Lower leg skin (tissue), 4 donors: ENCODE data around the gene INTS6. TPM values are rescaled to one million over a fixed set of nuclear protein-coding genes. Genes with fewer than 3 reads are reported as not detected.

Experiments used
- DNase-seq, 2 donors: peaks; one replicate each; pipeline ENCODE4 v3.0.0-alpha.2; 2019; ENCODE audit warnings: low spot score in 2 of 2
- H3K4me3 ChIP-seq: fragments of 200-600 bp; sonication (generic); 2 replicates; pipeline ENCODE4 v1.5.1; 2017; ENCODE audit warnings: mild to moderate bottlenecking, low read depth; ENCODE audit not compliant: poor library complexity, severe bottlenecking
- CTCF ChIP-seq, 3 donors: fragments of 450-650 bp; IDR thresholded peaks; one replicate each; pipeline ENCODE4 v1.5.1; 2016; ENCODE audit warnings: antibody characterized with exemption in 3 of 3, mild to moderate bottlenecking in 3 of 3, moderate library complexity in 2 of 3
- POLR2A ChIP-seq, 2 donors: fragments of 450-650 bp; IDR thresholded peaks; one replicate each; pipeline ENCODE4 v1.6.1; 2016 to 2017; ENCODE audit warnings: antibody characterized with exemption in 2 of 2, mild to moderate bottlenecking in 1 of 2, moderate library complexity in 1 of 2
- WGBS, 2 donors: methylation state at CpG; one replicate each; pipeline ENCODE4 v1.1.5; 2018; 5-methylcytosine and 5-hydroxymethylcytosine counted together
- intact Hi-C: fragments of 100-400 bp; cut with DNase I; formaldehyde crosslinking; loops from one replicate; pipeline ENCODE4 v1.15.0; 2023; ENCODE audit warnings: low total_unique reads
- total RNA-seq, 4 donors: library from RNA; depleted of rRNA; stranded (reverse); fragments of >200 nt; gene quantifications; one replicate each; pipeline ENCODE4 v1.1.0, GENCODE V29; 2016

The INTS6 gene
- total RNA-seq, 4 donors from 2014 or later: 35.2 to 48.6 (median 41.3) TPM

GRCh38 chr13:51339952-51340732, 112.7 kb downstream of the INTS6 start:
- no peak for DNase-seq
- no peak overlapping the region for H3K4me3 ChIP-seq
- 79 to 86% methylated on average over 4 of the region's 4 CpGs for WGBS, 2 donors
- TF ChIP-seq CTCF (IDR thresholded peaks at IDR 0.05) (no peak), POLR2A (IDR thresholded peaks at IDR 0.05) (no peak)
- intact Hi-C loops: no loop called here

- TF ChIP-seq CTCF (IDR thresholded peaks at IDR 0.05) (no peak), POLR2A (IDR thresholded peaks at IDR 0.05) (no peak)
- 61 to 62% methylated on average over 8 to 11 of the region's 11 CpGs for whole genome bisulfite sequencing, 2 donors
- intact Hi-C loops: no loop called here
- no peak for DNase-seq
- no peak within 1 kb of the TSS for H3K4me3 ChIP-seq
These were observed 113.5 kb downstream of the INTS6 start, which contains the start of gene SERPINE3 for GRCh38 chr13:51339354-51339753. SERPINE3 (plus strand) TSS chr13:51339691; CDS start chr13:51341092, 1,401 bp downstream.

GRCh38 chr13:51336746-51337145, 116.1 kb downstream of the INTS6 start:
- intact Hi-C loops: no loop called here
- TF ChIP-seq POLR2A (IDR thresholded peaks at IDR 0.05) (no peak), CTCF (IDR thresholded peaks at IDR 0.05) (no peak)
- WGBS, 2 donors: 85 to 89% methylated on average over 5 of the region's 5 CpGs
- no peak for DNase-seq
- no peak overlapping the region for H3K4me3 ChIP-seq

- intact Hi-C loops: no loop called here
- TF ChIP-seq CTCF (IDR thresholded peaks at IDR 0.05) (no peak), POLR2A (IDR thresholded peaks at IDR 0.05) (no peak)
- no peak overlapping the region for H3K4me3 ChIP-seq
- DNase-seq: no peak
These were observed 119.0 kb downstream of the INTS6 start for GRCh38 chr13:51333826-51334225.

GRCh38 chr13:51333421-51333820, 119.4 kb downstream of the INTS6 start:
- TF ChIP-seq CTCF (IDR thresholded peaks at IDR 0.05) (no peak), POLR2A (IDR thresholded peaks at IDR 0.05) (no peak)
- DNase-seq: no peak
- H3K4me3 ChIP-seq: no peak overlapping the region
- intact Hi-C loops: no loop called here
